Lung (tissue), 12 donors: ENCODE results near the gene PIBF1. TPM values are rescaled to one million over a fixed set of nuclear protein-coding genes. Genes with fewer than 3 reads are reported as not detected.

Experiments
- ATAC-seq: fragments of 200-7000 bp; cut with Tn5 transposase; one replicate; pipeline ENCODE4 v1.9.1; 2020; ENCODE audit warnings: moderate number of reproducible peaks; ENCODE audit not compliant: insufficient read depth, low FRiP score
- DNase-seq, 3 donors: peaks; one replicate each; pipeline ENCODE4 v3.0.0-alpha.2; 2013 to 2017
- H3K27ac ChIP-seq, 2 donors: one replicate each; pipeline ENCODE4 v1.5.1; 2013; ENCODE audit warnings: mild to moderate bottlenecking in 2 of 2, moderate library complexity in 2 of 2, control low read depth in 1 of 2, inconsistent platforms in 1 of 2, low read depth in 1 of 2, low read length in 1 of 2
- H3K27me3 ChIP-seq, 3 donors: one replicate each; pipeline ENCODE4 v1.5.1; 2013; ENCODE audit warnings: low read length in 2 of 3; ENCODE audit not compliant: control insufficient read depth in 3 of 3, insufficient read depth in 3 of 3
- H3K36me3 ChIP-seq, 4 donors: one replicate each; pipeline ENCODE4 v1.5.1; 2013; ENCODE audit warnings: low read length in 4 of 4, mild to moderate bottlenecking in 1 of 4, moderate library complexity in 1 of 4; ENCODE audit not compliant: control insufficient read depth in 4 of 4, insufficient read depth in 4 of 4
- H3K4me1 ChIP-seq, 5 donors: one replicate each; pipeline ENCODE4 v1.5.1; 2013; ENCODE audit warnings: low read length in 5 of 5, mild to moderate bottlenecking in 2 of 5, moderate library complexity in 1 of 5; ENCODE audit not compliant: control insufficient read depth in 5 of 5, insufficient read depth in 5 of 5
- H3K4me3 ChIP-seq: one replicate; pipeline ENCODE4 v1.5.1; 2013; ENCODE audit warnings: mild to moderate bottlenecking, control low read depth, moderate library complexity
- H3K9ac ChIP-seq, 2 donors: one replicate each; pipeline ENCODE4 v1.5.1; 2013; ENCODE audit warnings: low read length in 2 of 2, control low read depth in 1 of 2; ENCODE audit not compliant: insufficient read depth in 1 of 2
- H3K9me3 ChIP-seq, 4 donors: one replicate each; pipeline ENCODE4 v1.5.1; 2013; ENCODE audit warnings: low read length in 3 of 4, mild to moderate bottlenecking in 1 of 4, moderate library complexity in 1 of 4; ENCODE audit not compliant: control insufficient read depth in 4 of 4, insufficient read depth in 3 of 4
- CTCF ChIP-seq: IDR thresholded peaks from 2 replicates; pipeline ENCODE4 v1.5.1; 2012; ENCODE audit warnings: mild to moderate bottlenecking; ENCODE audit errors: control extremely low read depth, extremely low read depth
- WGBS, 2 donors: extraction: QIAGEN DNeasy Blood & Tissue Kit; methylation state at CpG; one replicate each; pipeline ENCODE4 v1.1.7; 2013; 5-methylcytosine and 5-hydroxymethylcytosine counted together
- polyA plus RNA-seq, 2 donors: library from polyadenylated mRNA; stranded (reverse); fragments of 200-250 nt; gene quantifications; one replicate each; pipeline ENCODE4 v1.2.1, GENCODE V29; 2013
- total RNA-seq, 2 donors: library from RNA; depleted of rRNA in 1 of 2; stranded (reverse); fragments of >200 nt in 1 of 2; gene quantifications; one replicate each; pipeline ENCODE4 v1.2.1, GENCODE V29; 2014 to 2021
- donor health status: control.
- donor health status: control.
- donor health status: Bipolar disorder and iron deficiency.
- donor health status: healthy.
- donor health status: DM: yes; HTN: yes; CAD: no.

Gene PIBF1
- total and polyA plus RNA-seq, 4 donors, result 8.4 to 61.1 (median 25.6) TPM

- no peak for DNase-seq
- peak overlapping the region; percentile 21 for H3K4me3 ChIP-seq
These were observed 280.5 kb downstream of the PIBF1 start for GRCh38 chr13:73062468-73062867.

DNA sequence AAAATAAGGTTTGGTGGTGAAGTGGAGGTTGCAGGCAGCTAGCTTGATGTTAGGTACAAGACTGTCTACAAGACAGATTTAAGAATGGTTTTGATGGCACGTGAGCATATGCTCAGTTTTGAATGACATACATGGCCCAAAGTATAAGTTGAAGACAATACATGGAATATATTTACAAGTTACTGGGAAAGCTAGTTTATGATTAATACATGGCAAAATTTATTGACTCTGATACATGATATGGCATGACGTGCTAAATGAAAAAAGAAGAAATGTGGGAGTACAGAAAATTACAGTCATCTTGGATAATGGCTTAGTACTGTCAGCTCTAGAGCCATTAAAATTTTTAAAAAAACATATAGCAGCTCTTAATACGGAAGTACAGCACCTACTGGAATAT is 281.2 kb downstream of the PIBF1 start:
- H3K4me1 ChIP-seq, result peaks cover 0 to 12% (median 3%) of the 10 kb centered on the region in 5 donors
- no peak overlapping the region for H3K9ac ChIP-seq
- TF ChIP-seq CTCF, result no peak
- H3K9me3 ChIP-seq, result no peaks in the 10 kb centered on the region
- H3K27ac ChIP-seq, result no peak overlapping the region
- 62 to 84% methylated on average over 3 of the region's 3 CpGs for WGBS, 2 donors
- ATAC-seq, result no peak
- no peak for DNase-seq
- H3K4me3 ChIP-seq, result no peak overlapping the region
- peaks cover 0 to 13% (median 2%) of the 10 kb centered on the region in 3 donors for H3K27me3 ChIP-seq
- H3K36me3 ChIP-seq, result peaks cover 0 to 11% (median 0%) of the 10 kb centered on the region in 4 donors

More at GRCh38 chr13:73062468-73062867, 280.5 kb downstream of the PIBF1 start:
- no peak for TF ChIP-seq CTCF
- Histone ChIP-seq H3K9ac (no peak overlapping the region), H3K36me3 (peaks cover 0 to 9% (median 0%) of the 10 kb centered on the region in 4 donors), H3K27ac (peak overlapping the region in 1 of 2 donors; percentile 51), H3K27me3 (peaks cover 0 to 20% (median 9%) of the 10 kb centered on the region in 3 donors), H3K9me3 (no peaks in the 10 kb centered on the region), H3K4me1 (peaks cover 0 to 12% (median 3%) of the 10 kb centered on the region in 5 donors)
- 76 to 88% methylated on average over 13 of the region's 13 CpGs for WGBS, 2 donors
- ATAC-seq, result no peak

- peaks cover 0 to 11% (median under 1%) of the 10 kb centered on the region in 4 donors for H3K36me3 ChIP-seq
- H3K4me1 ChIP-seq, result peaks cover 0 to 8% (median 0%) of the 10 kb centered on the region in 5 donors
- DNase-seq, result no peak
- H3K9ac ChIP-seq, result no peak overlapping the region
- H3K27me3 ChIP-seq, result peaks cover 0 to 9% (median 0%) of the 10 kb centered on the region in 3 donors
- 54 to 79% methylated on average over 2 of the region's 2 CpGs for WGBS, 2 donors
- ATAC-seq, result no peak
- H3K27ac ChIP-seq, result no peak overlapping the region
- TF ChIP-seq CTCF, result no peak
- no peaks in the 10 kb centered on the region for H3K9me3 ChIP-seq
- no peak overlapping the region for H3K4me3 ChIP-seq
These were observed 283.1 kb downstream of the PIBF1 start for GRCh38 chr13:73065036-73065435.
